ENCODE data around the gene PRSS56.
A peak's percentile ranks its signal among the peaks of the same experiment; 100 is the strongest.
"Not testable (repeated sequence)": the region's sequence is repeated elsewhere in the genome, so short reads cannot be mapped to it uniquely, and the experiment has no call there.

Gene PRSS56

DNA sequence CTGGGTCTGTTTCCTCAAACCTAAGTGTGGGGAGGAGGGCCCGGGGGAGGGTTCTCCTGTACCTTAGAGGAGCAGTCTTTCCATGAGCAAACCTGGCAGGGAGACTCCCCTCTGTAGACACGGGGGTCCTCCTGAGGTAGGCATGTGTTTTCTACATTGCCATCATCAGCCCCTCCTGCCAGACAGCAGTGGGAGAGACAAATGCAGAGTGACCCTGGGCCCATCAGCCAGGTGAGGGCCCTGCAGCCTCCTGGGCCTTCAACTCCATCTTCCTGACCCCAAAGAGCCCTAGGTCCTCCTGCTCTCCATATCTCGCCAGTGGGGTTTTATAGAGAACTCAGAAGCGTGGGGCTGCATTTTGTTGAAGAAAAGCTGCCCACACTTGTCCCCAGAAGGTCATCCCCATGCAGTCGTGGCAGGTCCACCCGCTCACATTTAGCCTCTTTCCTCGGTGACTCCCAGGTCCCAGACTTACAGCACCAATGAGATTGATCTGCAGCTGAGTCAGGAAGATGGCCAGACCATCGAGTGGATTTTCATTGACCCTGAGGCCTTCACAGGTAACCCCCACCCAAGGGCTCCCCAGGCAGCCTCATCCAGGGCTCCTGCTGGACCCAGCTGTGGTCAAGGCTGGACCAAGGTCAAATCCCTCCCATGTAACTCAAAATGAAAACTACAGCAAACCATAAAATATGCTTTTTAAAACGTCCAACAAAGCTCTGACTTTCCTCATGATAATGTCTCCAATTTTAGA, 21.9 kb downstream of the PRSS56 start:
- no peak for DNase-seq (ENCODE audit: low read depth)

DNA sequence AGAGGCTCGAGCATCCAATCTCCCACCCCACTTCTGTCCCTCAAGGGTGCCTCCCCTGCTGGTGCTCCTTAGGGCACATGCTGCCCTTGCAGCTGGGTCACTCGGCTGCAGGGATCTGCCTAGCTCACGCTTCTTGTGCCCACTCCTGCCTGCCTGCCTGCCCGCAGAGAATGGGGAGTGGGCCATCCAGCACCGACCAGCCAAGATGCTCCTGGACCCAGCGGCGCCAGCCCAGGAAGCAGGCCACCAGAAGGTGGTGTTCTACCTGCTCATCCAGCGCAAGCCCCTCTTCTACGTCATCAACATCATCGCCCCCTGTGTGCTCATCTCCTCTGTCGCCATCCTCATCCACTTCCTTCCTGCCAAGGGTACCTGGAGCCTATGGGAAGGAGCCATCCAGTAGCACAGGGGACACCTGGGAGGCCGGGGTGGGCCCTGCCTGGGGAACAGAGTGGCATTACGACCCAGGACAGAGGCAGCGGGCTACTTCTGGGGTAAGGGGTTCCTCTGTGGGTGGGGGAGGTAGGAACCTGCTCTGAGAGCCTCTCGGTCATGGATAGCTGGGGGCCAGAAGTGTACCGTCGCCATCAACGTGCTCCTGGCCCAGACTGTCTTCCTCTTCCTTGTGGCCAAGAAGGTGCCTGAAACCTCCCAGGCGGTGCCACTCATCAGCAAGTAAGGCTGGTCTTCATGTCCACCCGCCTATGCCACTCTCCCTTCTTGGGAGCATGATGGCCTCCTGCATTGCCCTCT, 22.7 kb downstream of the PRSS56 start:
- no peak for DNase-seq (ENCODE audit: low read depth)

DNA sequence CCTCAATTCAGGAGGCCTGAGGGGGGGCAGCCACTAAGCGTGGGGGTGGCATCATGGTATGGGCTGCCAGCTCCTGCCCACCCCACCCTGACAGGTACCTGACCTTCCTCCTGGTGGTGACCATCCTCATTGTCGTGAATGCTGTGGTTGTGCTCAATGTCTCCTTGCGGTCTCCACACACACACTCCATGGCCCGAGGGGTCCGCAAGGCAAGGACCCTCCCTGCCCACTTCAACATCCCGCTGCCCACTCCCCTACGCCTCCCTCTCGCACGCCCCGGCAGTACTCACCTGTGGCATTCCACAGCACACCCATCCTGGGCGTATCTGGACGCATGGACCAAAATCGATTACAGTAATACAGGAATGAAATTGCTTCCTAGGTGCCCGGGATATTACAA, 23.3 kb downstream of the PRSS56 start:
- no peak for DNase-seq (ENCODE audit: low read depth)

DNA sequence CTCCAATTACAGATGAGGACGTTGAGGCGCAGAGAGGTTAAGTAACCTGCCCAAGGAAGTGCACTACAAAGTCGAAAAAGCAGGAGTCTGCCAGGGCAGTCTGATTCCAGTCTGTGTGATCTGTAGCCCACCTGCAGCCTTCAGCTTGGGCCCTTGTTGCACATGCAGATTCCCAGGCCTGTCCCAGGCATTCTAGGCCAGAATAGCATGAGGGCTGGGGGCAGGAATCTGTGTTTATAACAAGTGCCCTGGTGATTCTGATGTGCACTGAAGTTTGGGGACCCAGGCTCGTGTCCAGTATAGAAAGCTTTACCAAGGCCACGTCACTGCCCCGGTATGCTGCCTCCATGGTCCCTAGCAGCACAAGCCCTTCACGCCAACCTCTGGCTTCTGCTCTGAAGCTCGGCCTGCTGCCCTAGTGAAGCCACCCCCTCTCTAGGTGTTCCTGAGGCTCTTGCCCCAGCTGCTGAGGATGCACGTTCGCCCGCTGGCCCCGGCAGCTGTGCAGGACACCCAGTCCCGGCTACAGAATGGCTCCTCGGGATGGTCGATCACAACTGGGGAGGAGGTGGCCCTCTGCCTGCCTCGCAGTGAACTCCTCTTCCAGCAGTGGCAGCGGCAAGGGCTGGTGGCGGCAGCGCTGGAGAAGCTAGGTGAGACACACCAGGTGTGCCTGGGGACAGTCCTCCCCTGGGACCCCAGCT, 23.9 kb downstream of the PRSS56 start:
- no peak for DNase-seq (ENCODE audit: low read depth)

DNA sequence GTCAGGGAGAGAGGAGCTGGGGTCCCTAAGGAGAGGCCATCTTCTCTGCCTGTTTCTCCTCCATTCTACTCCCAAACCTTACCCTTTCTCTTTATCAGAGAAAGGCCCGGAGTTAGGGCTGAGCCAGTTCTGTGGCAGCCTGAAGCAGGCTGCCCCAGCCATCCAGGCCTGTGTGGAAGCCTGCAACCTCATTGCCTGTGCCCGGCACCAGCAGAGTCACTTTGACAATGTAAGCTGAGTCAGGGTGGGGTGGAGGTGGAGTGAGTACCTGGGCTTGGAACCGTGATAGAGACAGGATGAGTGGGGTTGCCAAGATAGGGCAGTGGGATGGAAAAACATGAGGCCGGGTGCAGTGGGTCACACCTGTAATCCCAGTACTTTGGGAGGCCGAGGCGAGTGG, 24.5 kb downstream of the PRSS56 start:
- no peak for DNase-seq (ENCODE audit: low read depth)

DNA sequence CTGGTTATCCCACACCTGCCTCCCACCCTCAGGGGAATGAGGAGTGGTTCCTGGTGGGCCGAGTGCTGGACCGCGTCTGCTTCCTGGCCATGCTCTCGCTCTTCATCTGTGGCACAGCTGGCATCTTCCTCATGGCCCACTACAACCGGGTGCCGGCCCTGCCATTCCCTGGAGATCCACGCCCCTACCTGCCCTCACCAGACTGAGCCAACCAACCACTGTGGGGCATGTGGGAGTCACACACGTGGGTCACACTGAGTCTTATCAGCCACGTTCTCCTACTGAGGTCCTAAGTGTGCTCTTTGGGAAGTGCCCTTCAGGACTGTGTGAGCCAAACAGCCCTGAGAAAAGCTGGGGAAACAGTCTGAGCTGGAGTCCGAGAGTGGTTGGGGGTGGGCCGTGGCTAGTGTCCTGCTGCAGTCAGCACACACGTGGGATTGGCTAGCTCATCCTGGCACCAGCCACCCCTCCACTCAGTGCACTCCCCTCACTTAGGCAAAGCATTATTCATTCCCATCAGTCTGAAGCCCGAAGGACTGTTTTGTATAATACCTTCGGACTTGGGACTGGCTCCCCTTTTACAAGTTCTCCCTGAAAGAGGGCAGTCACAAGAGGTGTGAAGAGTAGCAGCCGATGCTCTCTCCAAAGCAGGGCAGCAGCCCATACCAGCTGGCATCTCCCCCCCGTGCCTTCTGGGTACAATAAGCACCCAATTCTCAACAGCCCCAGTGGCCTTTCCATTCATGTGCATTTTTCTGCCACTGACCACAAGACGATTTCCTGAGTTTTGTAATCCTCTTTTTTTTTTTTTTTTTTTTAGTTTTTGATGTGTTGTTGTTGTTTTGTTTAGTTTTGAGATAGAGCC, 25.6 kb downstream of the PRSS56 start:
- DNase-seq (ENCODE audit: low read depth): no peak

DNA sequence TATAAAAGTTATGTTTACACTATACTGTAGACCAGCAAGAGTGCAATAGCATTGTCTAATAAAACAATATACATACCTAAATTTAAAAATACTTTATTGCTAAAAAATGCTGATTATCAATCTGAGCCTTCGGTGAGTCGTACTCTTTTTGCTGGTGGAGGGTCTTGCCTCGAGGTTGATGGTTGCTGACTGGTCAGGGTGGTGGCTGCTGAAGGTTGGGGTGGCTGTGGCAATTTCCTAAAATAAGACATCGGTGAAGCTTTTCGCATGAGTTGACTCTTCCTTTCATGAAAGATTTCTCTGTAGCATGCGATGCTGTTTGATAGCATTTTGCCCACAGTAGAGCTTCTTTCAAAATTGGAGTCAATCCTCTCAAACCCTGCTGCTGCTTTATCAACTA, 27.8 kb downstream of the PRSS56 start:
- no peak for DNase-seq (ENCODE audit: low read depth)

DNA sequence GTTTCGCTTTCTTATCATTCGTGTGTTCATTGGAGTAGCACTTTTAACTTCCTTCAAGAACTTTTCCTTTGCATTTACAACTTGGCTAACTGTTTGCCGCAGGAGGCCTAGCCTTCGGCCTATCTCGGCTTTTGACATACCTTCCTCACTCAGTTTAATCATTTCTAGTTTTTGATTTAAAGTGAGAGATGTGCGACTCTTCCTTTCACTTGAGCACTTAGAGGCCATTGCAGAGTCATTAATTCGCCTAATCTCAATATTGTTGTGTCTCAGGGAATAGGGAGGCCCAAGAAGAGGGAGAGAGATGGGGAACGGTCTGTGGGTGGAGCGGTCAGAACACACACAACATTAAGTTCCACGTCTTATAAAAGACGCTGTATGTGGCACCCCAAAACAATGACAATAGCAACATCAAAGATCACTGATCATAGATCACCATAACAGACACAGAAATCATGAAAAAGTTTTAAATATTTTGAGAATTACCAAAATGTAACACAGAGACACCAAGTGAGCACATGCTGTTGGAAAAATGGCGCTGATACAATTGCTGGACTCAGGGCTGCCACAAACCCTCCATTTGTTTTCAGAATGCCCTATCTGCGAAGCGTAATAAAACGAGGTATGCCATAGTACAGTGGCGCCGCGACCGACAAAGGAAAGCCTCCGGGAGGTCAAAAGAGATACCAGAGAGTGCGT, 29.6 kb downstream of the PRSS56 start:
- no peak for DNase-seq (ENCODE audit: low read depth)

DNA sequence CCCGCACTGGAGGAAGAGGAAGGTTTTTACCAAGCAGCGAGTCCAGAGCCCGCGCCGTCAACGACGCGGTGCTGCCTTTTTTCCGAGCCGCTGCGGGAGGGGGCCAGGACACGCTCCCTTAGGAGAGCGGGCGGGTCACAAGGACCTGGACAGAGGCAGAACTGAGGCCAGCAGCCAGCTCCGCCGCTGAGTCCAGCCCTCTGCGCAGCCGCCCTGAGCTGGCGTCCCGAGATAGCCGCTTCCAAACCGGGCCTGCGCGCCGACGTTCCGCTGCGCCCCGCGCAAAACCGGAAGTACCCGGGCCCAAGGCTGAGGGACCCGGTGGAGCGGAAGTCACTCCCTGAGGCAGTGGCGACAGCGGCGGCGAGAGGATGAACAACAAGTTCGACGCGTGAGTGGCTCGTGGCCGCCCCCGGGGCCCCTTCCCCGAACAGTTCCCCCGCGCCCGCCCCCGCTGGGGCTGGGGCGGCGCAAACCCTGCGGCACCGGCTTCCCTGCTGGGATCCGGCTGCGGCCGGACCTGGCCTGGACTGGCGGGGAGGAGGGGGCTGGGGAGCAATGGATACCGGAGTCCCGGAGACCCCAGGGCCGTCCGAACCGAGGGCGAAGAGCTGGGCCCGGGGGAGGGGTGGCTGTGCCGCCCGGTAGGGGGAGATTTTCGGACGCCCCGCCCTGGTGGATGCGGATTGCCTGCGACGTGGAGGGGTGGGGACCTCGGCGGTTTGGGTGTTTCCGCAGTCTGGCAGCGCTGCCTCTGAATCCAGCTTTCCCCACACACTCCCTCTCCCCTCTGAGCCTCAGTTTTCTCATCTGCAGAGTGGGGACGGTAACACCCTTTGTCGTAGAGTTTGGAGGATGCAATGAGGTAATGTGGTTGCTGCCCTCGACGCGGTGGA, 30.4 kb downstream of the PRSS56 start, which contains the start of the genes EIF4E2 and TIGD1:
Gene EIF4E2 (plus strand): TSS at position 336 of the 896 bp plus-strand sequence. CDS start 36 bp downstream, at position 372.
Gene TIGD1 (minus strand): TSS at position 204 of the 896 bp plus-strand sequence. CDS start 675 bp downstream, outside the sequence.
- DNase-seq (ENCODE audit: low read depth): peak; percentile 87

DNA sequence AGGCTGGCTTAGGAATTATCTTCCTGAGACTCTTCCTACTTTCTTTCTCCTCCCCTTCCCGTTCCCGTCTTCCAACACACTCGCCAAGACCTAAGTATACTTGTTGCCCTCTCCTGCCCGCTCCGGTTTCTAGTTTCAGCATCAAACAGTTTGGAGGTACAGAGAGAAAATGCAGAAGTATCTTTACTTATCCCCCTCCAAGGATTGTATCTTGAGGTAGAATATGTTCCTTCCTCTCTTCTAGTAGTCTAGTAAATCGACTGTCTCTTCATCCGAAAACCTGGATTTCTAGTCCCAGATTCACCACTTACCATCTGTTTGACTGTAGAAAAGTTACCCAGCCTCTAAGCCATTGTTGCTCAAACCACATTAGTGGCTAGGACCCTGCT, 31.1 kb downstream of the PRSS56 start:
- no peak for DNase-seq (ENCODE audit: low read depth)

DNA sequence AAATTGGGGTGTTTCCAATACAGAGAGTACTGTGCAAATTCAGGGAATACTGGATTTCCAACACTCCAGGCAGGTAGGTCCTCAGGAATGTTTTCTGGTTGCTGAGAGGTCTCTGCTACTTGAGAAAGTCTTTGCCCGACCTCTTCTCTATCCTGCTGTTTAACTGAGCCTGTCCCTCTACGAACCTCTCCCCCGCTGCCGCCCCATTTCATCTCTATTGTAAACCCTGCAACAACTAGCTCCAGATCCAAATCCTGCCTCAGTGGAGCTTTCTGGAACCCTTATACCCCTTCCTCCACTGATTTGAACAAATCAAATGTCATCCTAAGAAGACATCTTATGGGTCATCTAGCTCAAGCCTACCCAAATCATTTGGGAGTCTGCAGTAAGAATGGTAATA, 31.6 kb downstream of the PRSS56 start:
- DNase-seq (ENCODE audit: low read depth): no peak

DNA sequence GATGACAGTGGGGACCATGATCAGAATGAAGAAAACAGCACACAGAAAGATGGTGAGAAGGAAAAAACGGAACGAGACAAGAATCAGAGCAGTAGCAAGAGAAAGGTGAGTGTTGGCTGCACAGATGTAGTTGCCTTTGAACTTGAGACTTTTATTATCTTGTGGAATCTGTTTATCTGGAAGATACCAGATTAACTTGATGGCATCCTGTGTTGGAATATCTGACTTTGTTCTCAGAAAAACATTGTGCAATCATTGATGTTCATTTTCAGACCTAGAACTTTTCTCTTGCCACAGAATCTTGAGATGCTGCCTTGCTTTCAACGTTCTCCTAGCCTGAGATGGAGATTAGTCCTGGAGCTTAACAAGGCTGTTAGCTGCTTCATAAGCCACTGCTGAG, 36.2 kb downstream of the PRSS56 start:
- no peak for DNase-seq (ENCODE audit: low read depth)

DNA sequence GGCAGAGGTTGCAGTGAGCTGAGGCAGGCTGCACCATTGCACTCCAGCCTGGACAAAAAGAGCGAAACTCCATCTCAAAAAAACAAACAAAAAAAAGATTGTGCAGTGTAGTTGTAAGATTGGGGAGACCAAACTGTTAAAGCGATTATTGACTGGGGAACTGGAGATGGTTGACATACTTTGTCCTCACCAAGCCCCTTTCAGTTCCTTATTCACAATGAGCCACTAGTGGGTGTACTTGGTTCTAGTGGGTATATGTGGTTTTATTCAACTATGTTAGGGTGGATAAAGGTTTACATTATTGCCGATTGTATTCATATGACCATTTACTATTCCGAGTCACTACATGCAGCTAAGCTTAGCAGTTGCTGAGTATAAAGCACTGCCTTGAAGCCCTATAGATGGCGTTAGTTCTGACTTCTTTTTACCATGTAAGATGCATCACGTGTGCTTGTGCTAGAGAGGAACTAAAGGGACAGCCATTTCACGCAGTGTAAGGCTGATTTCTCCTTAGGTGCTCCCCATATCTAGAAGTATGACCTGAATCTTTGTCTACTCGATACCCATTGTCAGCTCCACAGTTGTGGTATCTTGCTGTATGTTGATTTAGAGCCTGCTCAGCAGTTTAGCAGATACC, 42.4 kb downstream of the PRSS56 start:
- DNase-seq (ENCODE audit: low read depth): no peak

DNA sequence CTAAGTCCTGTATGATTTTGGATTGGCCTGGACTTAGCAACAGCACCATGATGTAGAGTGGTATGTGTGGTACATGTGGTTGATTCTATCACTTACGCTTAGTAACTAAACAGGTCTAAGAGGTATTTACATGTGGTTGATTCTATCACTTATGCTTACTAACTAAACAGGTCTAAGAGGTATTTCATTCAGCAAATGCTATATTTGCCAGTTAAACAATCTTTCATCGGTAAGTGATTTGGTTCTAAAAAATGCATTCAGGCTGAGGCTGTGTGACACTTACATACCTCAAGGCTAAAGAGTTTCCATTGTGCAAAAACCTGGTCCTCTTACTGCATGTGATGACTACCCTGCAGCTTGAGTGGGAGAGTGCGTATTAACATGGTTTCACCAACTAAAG, 43.4 kb downstream of the PRSS56 start:
- no peak for DNase-seq (ENCODE audit: low read depth)

DNA sequence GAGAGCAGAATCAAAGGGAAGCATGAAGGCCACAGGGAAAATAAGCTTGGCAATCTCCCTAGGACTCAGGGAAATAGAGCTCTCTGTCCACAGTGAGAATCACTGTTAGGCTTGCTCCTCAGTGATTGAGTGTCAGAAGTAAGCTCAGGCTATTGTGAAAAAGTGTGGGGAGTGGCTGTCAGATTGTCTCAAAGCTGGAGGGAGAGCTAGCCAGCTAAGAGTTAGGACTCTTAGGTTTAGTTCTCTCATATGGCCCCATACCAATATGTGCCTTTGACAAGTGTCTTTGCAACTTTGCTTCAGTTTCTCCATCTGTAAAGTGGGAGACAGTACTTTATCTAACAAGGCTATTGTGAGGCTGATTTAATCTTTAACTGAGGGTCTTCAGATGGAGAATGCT, 47.5 kb downstream of the PRSS56 start:
- DNase-seq (ENCODE audit: low read depth): no peak

DNA sequence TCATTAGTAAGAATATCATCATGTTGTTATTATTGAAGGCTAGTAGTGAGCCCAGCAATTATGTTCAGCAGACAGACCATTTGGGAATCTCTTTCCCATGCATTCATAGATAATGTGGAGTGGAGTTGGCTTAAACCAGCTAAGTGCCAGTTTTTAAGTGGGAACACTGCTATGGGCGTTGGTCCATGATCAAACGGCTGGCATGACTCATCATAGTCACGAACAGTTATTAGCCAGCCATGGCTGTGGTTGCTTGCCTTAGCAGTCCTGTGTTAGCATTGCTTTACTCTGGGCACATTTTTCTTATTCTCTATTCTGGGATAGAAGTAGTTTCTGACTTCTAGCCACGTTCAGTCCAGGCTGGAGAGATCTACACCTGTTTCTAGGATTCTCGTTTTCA, 48.0 kb downstream of the PRSS56 start:
- DNase-seq (ENCODE audit: low read depth): no peak

DNA sequence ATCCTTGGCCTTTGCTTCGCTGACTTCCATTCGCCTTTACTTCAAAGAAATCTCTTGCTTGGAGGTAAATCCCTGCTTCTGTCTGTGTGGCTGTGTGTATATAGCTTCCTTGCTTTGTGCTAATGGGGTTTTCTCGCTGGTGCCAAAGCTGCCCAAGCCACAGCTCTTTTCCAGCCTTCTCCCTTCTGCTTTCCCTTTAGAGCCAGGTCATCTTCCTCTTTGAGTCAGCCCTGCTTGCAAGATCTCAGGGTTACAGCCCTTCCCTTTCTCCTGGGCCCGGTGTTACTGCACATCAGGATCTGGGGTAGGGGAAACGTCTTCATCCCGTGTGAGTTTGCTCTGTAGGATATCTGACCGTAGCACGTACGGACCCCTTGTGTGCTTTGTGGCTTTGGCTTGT, 49.4 kb downstream of the PRSS56 start:
- no peak for DNase-seq (ENCODE audit: low read depth)

DNA sequence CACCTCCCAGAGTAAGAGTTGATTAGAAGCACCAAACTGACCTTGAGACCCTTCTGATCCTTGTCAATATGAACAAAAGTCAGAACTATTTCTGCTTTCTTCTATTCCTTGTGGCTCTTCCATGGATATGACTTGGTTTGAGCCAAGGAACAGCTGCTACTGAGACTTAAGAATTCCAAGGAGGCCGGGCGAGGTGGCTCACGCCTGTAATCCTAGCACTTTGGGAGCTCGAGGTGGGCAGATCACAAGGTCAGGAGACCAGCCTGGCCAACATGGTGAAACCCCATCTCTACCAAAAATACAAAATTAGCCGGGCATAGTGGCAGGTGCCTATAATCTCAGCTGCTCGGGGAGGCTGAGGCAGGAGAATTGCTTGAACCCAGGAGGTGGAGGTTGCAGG, 50.3 kb downstream of the PRSS56 start:
- not testable (repeated sequence) for DNase-seq (ENCODE audit: low read depth)

DNA sequence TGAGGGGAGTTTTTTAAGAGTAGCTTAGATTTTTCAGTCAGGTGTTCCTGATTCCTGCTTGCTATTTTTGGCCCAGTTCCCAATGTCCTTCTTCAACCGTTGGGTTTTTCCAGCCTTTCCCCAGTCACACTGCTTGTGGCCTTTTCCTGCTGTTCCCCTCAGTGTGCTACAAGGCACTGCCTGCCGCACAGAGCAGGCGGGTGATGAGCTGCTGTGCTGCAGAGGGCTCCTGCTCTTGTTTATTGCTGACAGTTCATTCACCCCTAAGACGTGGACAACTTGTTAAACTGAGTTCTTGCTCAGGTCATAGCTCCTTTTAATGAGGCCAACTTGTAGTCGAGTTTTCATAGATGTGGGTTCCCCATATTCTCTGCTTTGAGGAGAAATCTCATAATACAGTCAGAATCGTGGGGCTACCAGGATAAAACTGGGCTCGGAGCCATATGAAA, 50.9 kb downstream of the PRSS56 start:
- DNase-seq (ENCODE audit: low read depth): no peak

DNA sequence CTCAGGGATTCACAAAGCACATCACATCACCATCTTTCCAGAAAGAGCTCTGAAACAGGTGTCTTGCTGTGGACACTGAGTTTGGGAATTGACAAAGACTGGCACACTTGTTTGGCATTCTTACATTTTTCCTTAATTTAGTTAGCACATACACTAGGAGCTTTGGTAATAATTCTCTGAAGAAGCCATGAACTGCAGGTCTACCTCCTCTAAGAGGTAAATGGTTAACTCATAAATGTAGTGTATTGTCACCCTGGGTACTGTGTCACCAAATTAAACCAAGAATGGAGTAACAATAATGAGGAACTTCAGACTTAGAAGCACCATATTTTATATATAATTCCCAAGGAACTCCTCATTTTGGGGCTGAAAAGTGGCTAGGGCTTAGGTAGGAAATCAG, 52.9 kb downstream of the PRSS56 start:
- no peak for DNase-seq (ENCODE audit: low read depth)

Measured in activated gamma-delta T cell treated with anti-CD3 and anti-CD28 coated beads, Interleukin-2, amount 50 U/mL, for 16 hours (primary cell).